Smooth muscle cell (in vitro differentiated cells): ENCODE measurements around the gene FREM1. TPM values are rescaled to one million over a fixed set of nuclear protein-coding genes. Genes with fewer than 3 reads are reported as not detected.

ENCODE experiments used
- DNase-seq: peaks from one replicate; lab custom pipeline; 2025; ENCODE audit not compliant: unreplicated experiment; lab: John Stamatoyannopoulos, UW
- H2AFZ ChIP-seq: fragments of 200-600 bp; sonication (generic); 2 replicates; pipeline ENCODE4 v1.6.0; 2016; ENCODE audit warnings: antibody characterized with exemption, low read depth, mild to moderate bottlenecking
- H3F3A ChIP-seq: fragments of 200-600 bp; sonication (generic); 2 replicates; pipeline ENCODE4 v1.6.0; 2017; ENCODE audit warnings: antibody characterized with exemption, low read depth
- H3K27ac ChIP-seq: fragments of 200-600 bp; sonication (generic); 2 replicates; pipeline ENCODE4 v1.5.1; 2016; ENCODE audit warnings: low read depth, mild to moderate bottlenecking
- H3K27me3 ChIP-seq: fragments of 200-600 bp; sonication (generic); 2 replicates; pipeline ENCODE4 v1.6.1; 2016; ENCODE audit warnings: low read depth, mild to moderate bottlenecking
- H3K36me3 ChIP-seq: fragments of 200-600 bp; sonication (generic); 2 replicates; pipeline ENCODE4 v1.5.1; 2016; ENCODE audit warnings: low read depth
- H3K4me1 ChIP-seq: fragments of 200-600 bp; sonication (generic); 2 replicates; pipeline ENCODE4 v1.5.1; 2016; ENCODE audit warnings: low read depth
- H3K4me2 ChIP-seq: fragments of 200-600 bp; sonication (generic); 2 replicates; pipeline ENCODE4 v1.6.0; 2016; ENCODE audit warnings: mild to moderate bottlenecking
- H3K4me3 ChIP-seq: fragments of 200-600 bp; sonication (generic); 2 replicates; pipeline ENCODE4 v1.5.1; 2016; ENCODE audit warnings: mild to moderate bottlenecking
- H3K79me2 ChIP-seq: fragments of 200-600 bp; sonication (generic); 2 replicates; pipeline ENCODE4 v1.6.0; 2016; ENCODE audit warnings: low read depth, mild to moderate bottlenecking
- H3K9ac ChIP-seq: fragments of 200-600 bp; sonication (generic); 2 replicates; pipeline ENCODE4 v1.6.0; 2016; ENCODE audit warnings: low read depth
- H3K9me3 ChIP-seq: fragments of 200-600 bp; sonication (generic); replicated peaks from 2 replicates; pipeline ENCODE4 v1.5.1; 2016; ENCODE audit warnings: low read depth
- H4K20me1 ChIP-seq: fragments of 200-600 bp; sonication (generic); 2 replicates; pipeline ENCODE4 v1.6.0; 2016; ENCODE audit warnings: low read depth
- CTCF ChIP-seq: fragments of 200-600 bp; sonication (generic); IDR thresholded peaks from 2 replicates; pipeline ENCODE4 v1.5.1; 2017; ENCODE audit warnings: borderline replicate concordance, mild to moderate bottlenecking, antibody characterized with exemption; ENCODE audit not compliant: insufficient read depth, poor library complexity, severe bottlenecking
- WGBS: methylation state at CpG from one replicate; pipeline ENCODE4 v1.1.7; 2016; ENCODE audit warnings: low lambda C conversion rate; 5-methylcytosine and 5-hydroxymethylcytosine counted together
- polyA plus RNA-seq: library from polyadenylated mRNA; unstranded; fragments of >200 nt; fragmentation: Nextera tagmentation; extraction: Ambion mirVana; gene quantifications from 2 replicates; pipeline ENCODE4 v1.2.1, GENCODE V29; 2016
- total RNA-seq: library from RNA; depleted of rRNA; stranded (reverse); fragments of >200 nt; gene quantifications from 2 replicates; pipeline ENCODE4 v1.2.3, GENCODE V29; 2014

The FREM1 gene
- total and polyA plus RNA-seq, 2 experiments from 2014 or later, result 18.0 TPM

- Histone ChIP-seq H3K36me3 (no peaks in the 10 kb centered on the region), H3K4me3 (no peak overlapping the region), H3F3A (no peaks in the 10 kb centered on the region), H3K4me2 (no peak overlapping the region), H2AFZ (no peak overlapping the region), H3K9me3 (no peaks in the 10 kb centered on the region), H3K79me2 (no peaks in the 10 kb centered on the region), H4K20me1 (no peaks in the 10 kb centered on the region), H3K27ac (no peak overlapping the region), H3K27me3 (no peaks in the 10 kb centered on the region), H3K4me1 (no peaks in the 10 kb centered on the region), H3K9ac (no peak overlapping the region)
- TF ChIP-seq CTCF, result no peak
- WGBS, result 90% methylated on average over 4 of the region's 4 CpGs
- no peak for DNase-seq
These were observed 91.0 kb downstream of the FREM1 start for GRCh38 chr9:14819183-14819582.

- DNase-seq, result no peak
- no peak overlapping the region for H2AFZ ChIP-seq
- H3K79me2 ChIP-seq, result no peaks in the 10 kb centered on the region
- no peak overlapping the region for H3K4me3 ChIP-seq
- no peak overlapping the region for H3K9ac ChIP-seq
- no peak overlapping the region for H3K27ac ChIP-seq
- H4K20me1 ChIP-seq, result no peaks in the 10 kb centered on the region
- H3K4me1 ChIP-seq, result no peaks in the 10 kb centered on the region
- no peaks in the 10 kb centered on the region for H3F3A ChIP-seq
- TF ChIP-seq CTCF, result no peak
- H3K9me3 ChIP-seq, result no peaks in the 10 kb centered on the region
- no peaks in the 10 kb centered on the region for H3K27me3 ChIP-seq
- no peaks in the 10 kb centered on the region for H3K36me3 ChIP-seq
- H3K4me2 ChIP-seq, result no peak overlapping the region
These were observed 96.0 kb downstream of the FREM1 start for GRCh38 chr9:14814249-14814628.

- Histone ChIP-seq H3K27ac (no peak overlapping the region), H3K4me3 (no peak overlapping the region)
- whole genome bisulfite sequencing, result 95% methylated on average over 12 of the region's 12 CpGs
These were observed 96.6 kb downstream of the FREM1 start for GRCh38 chr9:14813336-14814248.

More at GRCh38 chr9:14813336-14814248, 96.6 kb downstream of the FREM1 start:
- Histone ChIP-seq H3K27me3 (no peaks in the 10 kb centered on the region), H3K36me3 (no peaks in the 10 kb centered on the region), H3K9me3 (no peaks in the 10 kb centered on the region), H3K4me1 (no peaks in the 10 kb centered on the region), H4K20me1 (no peaks in the 10 kb centered on the region), H2AFZ (no peak overlapping the region), H3K4me2 (no peak overlapping the region), H3K79me2 (no peaks in the 10 kb centered on the region), H3K9ac (no peak overlapping the region), H3F3A (no peaks in the 10 kb centered on the region)
- TF ChIP-seq CTCF, result no peak
- no peak for DNase-seq
